ENCODE results near the gene ABCA7. TPM values are rescaled to one million over a fixed set of nuclear protein-coding genes. Genes with fewer than 3 reads are reported as not detected.

The ABCA7 gene
- total RNA-seq, 1 experiment from 2014 or later: 91.4 TPM

GRCh38 chr19:1051791-1052190, 11.9 kb downstream of the ABCA7 start:
- ChIA-PET RAD21 (ENCODE audit: low non-redundant PET in 1 of 2, low total read pairs in 2 of 2, uncharacterized antibody in 2 of 2, unreplicated experiment in 2 of 2) (no interaction called here), POLR2A (no interaction called here), CTCF (no interaction called here)
- H3K4me2 ChIP-seq (ENCODE audit: low read length): no peak overlapping the region
- H2AFZ ChIP-seq (ENCODE audit: low read depth, low read length, poor library complexity, severe bottlenecking): no peak overlapping the region
- peaks cover 2 to 9% of the 10 kb centered on the region in 2 experiments; a peak in 3 of 4 replicates for H3K36me3 ChIP-seq (ENCODE audit: control insufficient read depth in 1 of 2, insufficient read depth in 2 of 2, low read length in 2 of 2)
- peaks cover 0 to 16% of the 10 kb centered on the region in 2 experiments; a peak in 3 of 4 replicates for H3K4me1 ChIP-seq (ENCODE audit: control insufficient read depth in 1 of 2, insufficient read depth in 2 of 2, low read length in 2 of 2)
- H3K4me3 ChIP-seq (replicated peaks in 1 of 2; ENCODE audit: low read depth in 1 of 2, low read length in 2 of 2): no peak overlapping the region
- no peaks in the 10 kb centered on the region for H3K9me2 ChIP-seq (ENCODE audit: insufficient read depth)
- ATAC-seq (no peak), DNase-seq (ENCODE audit: low read depth, low spot score) (no peak)
- intact Hi-C loops (cut with micrococcal nuclease): no loop called here
- no peaks in the 10 kb centered on the region for H3K9me3 ChIP-seq (ENCODE audit: control insufficient read depth in 1 of 2, insufficient read depth in 1 of 2, low read depth in 1 of 2, low read length in 2 of 2)
- no peak for TF ChIP-seq CTCF (IDR thresholded peaks at IDR 0.05 in 2 of 3, conservative IDR thresholded peaks at IDR 0.05 in 1 of 3; ENCODE audit: borderline replicate concordance in 1 of 3, insufficient read depth in 1 of 3, low read depth in 2 of 3, low read length in 2 of 3)
- no peak for TF ChIP-seq EZH2phosphoT487 (IDR thresholded peaks at IDR 0.05; ENCODE audit: borderline replicate concordance)
- no peak for TF ChIP-seq SIN3A (IDR thresholded peaks at IDR 0.05; ENCODE audit: low read depth)
- no peak for TF ChIP-seq JUND (IDR thresholded peaks at IDR 0.05)
- TF ChIP-seq REST (IDR thresholded peaks at IDR 0.05; ENCODE audit: low read depth): no peak
- no peak for TF ChIP-seq ELF1 (IDR thresholded peaks at IDR 0.05; ENCODE audit: borderline replicate concordance, low read depth)
- TF ChIP-seq ZBTB33 (IDR thresholded peaks at IDR 0.05; ENCODE audit: extremely low read depth, insufficient replicate concordance, low read length): no peak
- no peak for TF ChIP-seq MAX (IDR thresholded peaks at IDR 0.05)
- TF ChIP-seq EZH2 (IDR thresholded peaks at IDR 0.05): no peak
- TF ChIP-seq POLR2AphosphoS5 (IDR thresholded peaks at IDR 0.05; ENCODE audit: low read depth, low read length): no peak
- no peaks in the 10 kb centered on the region for H4K20me1 ChIP-seq (ENCODE audit: insufficient read depth)
- no peaks in the 10 kb centered on the region for H3K79me2 ChIP-seq (ENCODE audit: insufficient read depth, low read length)
- H3K9ac ChIP-seq (ENCODE audit: low read length): no peak overlapping the region
- no TSS peak for BruUV-seq (replicated peaks)
- peak overlapping the region; percentile 8; the same call in 1 of the 2 replicates for H3K27ac ChIP-seq (ENCODE audit: low read depth, low read length)
- H3K27me3 ChIP-seq (ENCODE audit: insufficient read depth, low read length): no peaks in the 10 kb centered on the region

Data from HCT116 (cell line).